ENCODE data around the gene CAPZA1. TPM values are rescaled to one million over a fixed set of nuclear protein-coding genes. Genes with fewer than 3 reads are reported as not detected.

The CAPZA1 gene
- total and polyA plus RNA-seq, 2 donors (not counting 3 experiments of a cell fraction or from before 2014, with no cell fraction given) = 77.1 to 183 TPM

GRCh38 chr1:112666946-112667345, 47.3 kb downstream of the CAPZA1 start:
- no peaks in the 10 kb centered on the region for H3K27me3 ChIP-seq (ENCODE audit: control insufficient read depth in 2 of 2, insufficient read depth in 2 of 2, low read length in 2 of 2)
- no TSS peak for BruUV-seq (replicated peaks)
- no peaks in the 10 kb centered on the region for H4K20me1 ChIP-seq (replicated peaks; ENCODE audit: control insufficient read depth, extremely low read depth, insufficient read depth, low read length)
- H2AFZ ChIP-seq (ENCODE audit: low read depth, low read length) = no peak overlapping the region
- no peaks in the 10 kb centered on the region for H3K4me1 ChIP-seq (ENCODE audit: control insufficient read depth, extremely low read depth, insufficient read depth, low read length)
- H3K9ac ChIP-seq (replicated peaks; ENCODE audit: extremely low read depth, insufficient read depth, low read length) = no peak overlapping the region
- no peak overlapping the region for H3K27ac ChIP-seq (ENCODE audit: insufficient read depth, low read depth, low read length)
- POLR2A ChIA-PET = no interaction called here
- H3K9me1 ChIP-seq (replicated peaks; ENCODE audit: control insufficient read depth, extremely low read depth, insufficient read depth, low read length) = no peaks in the 10 kb centered on the region
- CTCF ChIA-PET = interaction anchor here (0.5 kb wide), 1 partner anchor 68 kb away, joined by 3 read pairs; no protein-coding TSS in a partner anchor
- no peak for TF ChIP-seq MAX (IDR thresholded peaks at IDR 0.05; ENCODE audit: insufficient read depth, insufficient read length)
- TF ChIP-seq CTCF (IDR thresholded peaks at IDR 0.05; ENCODE audit: extremely low read depth in 1 of 2, insufficient read depth in 1 of 2, low read depth in 1 of 2, low read length in 2 of 2) = no peak
- TF ChIP-seq POLR2AphosphoS5 (IDR thresholded peaks at IDR 0.05; ENCODE audit: insufficient read depth, low read depth, low read length) = no peak
- TF ChIP-seq EZH2 (IDR thresholded peaks at IDR 0.05; ENCODE audit: borderline replicate concordance, low read depth, low read length, severe bottlenecking) = no peak
- TF ChIP-seq FOS (IDR thresholded peaks at IDR 0.05; ENCODE audit: borderline replicate concordance, insufficient read depth, low read length) = no peak
- no peak for TF ChIP-seq MYC (IDR thresholded peaks at IDR 0.05; ENCODE audit: low read depth, low read length)
- dilution Hi-C loops (cut with MboI; ENCODE audit: extremely low pct_ligation_motif_present, low sequenced_read_pairs) = no loop called here
- DNase-seq (ENCODE audit: low read depth, low spot score) = no peak
- H3K4me2 ChIP-seq (ENCODE audit: insufficient read depth, low read length) = no peak overlapping the region
- no peak for FAIRE-seq
- intact Hi-C loops (cut with micrococcal nuclease) = no loop called here
- H3K4me3 ChIP-seq (replicated peaks in 1 of 3; ENCODE audit: insufficient read depth in 1 of 3, low read depth in 1 of 3, low read length in 3 of 3) = no peak overlapping the region
- H3K9me3 ChIP-seq (replicated peaks; ENCODE audit: control insufficient read depth, insufficient read depth, low read length) = no peaks in the 10 kb centered on the region
- H3K79me2 ChIP-seq (ENCODE audit: control insufficient read depth, insufficient read depth, low read length) = no peaks in the 10 kb centered on the region
- peaks cover 12 to 30% of the 10 kb centered on the region in 2 experiments for H3K36me3 ChIP-seq (ENCODE audit: control insufficient read depth in 2 of 2, extremely low read depth in 1 of 2, insufficient read depth in 2 of 2, low read length in 2 of 2)

All from endothelial cell of umbilical vein (primary cell).